Skeletal muscle satellite cell (primary cell): Measurements from ENCODE around the gene WWOX.

Source experiments
- H3K27me3 ChIP-seq: 2 replicates; pipeline ENCODE4 v1.7.0; 2013; ENCODE audit warnings: low read length; ENCODE audit not compliant: control insufficient read depth, insufficient read depth
- H3K36me3 ChIP-seq: 2 replicates; pipeline ENCODE4 v1.7.0; 2013; ENCODE audit warnings: mild to moderate bottlenecking, control low read depth, low read length; ENCODE audit not compliant: insufficient read depth
- H3K4me1 ChIP-seq: 2 replicates; pipeline ENCODE4 v1.7.0; 2013; ENCODE audit warnings: low read length; ENCODE audit not compliant: control insufficient read depth, insufficient read depth
- H3K4me2 ChIP-seq: 2 replicates; pipeline ENCODE4 v1.7.0; 2013; ENCODE audit warnings: mild to moderate bottlenecking, low read length
- H3K4me3 ChIP-seq: 2 replicates; pipeline ENCODE4 v1.7.0; 2013; ENCODE audit warnings: low read length
- H3K9ac ChIP-seq: 2 replicates; pipeline ENCODE4 v1.7.0; 2013; ENCODE audit warnings: mild to moderate bottlenecking, low read depth, low read length, moderate library complexity
- H3K9me3 ChIP-seq: replicated peaks from 2 replicates; pipeline ENCODE4 v1.7.0; 2013; ENCODE audit warnings: mild to moderate bottlenecking, control low read depth, low read length

Gene WWOX

DNA sequence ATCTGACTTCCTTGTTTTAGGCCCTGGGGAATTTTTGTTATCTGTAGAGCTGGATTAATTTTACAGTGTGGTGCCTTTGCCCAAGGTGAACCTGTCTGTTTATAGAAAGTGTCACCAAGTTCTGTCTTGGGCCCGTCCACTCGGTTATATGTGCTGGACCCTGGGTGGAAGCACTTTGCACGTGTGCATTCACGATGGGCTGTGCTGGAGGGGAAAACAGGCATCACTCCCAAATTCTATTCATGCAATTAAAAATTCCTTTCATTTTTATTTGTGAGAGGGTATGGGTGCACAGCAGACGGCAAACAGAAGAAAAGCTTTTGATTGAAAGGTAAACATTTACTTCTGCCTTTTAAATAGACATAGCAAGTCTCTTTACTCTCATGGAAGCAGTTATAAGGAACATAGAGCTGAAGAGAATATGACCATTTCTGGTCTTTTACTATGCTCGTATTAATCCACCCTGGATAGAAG is 101.2 kb downstream of the WWOX start:
- H3K4me2 ChIP-seq: no peak overlapping the region
- no peaks in the 10 kb centered on the region for H3K4me1 ChIP-seq
- H3K9ac ChIP-seq: no peak overlapping the region
- no peak overlapping the region for H3K4me3 ChIP-seq
- no peaks in the 10 kb centered on the region for H3K36me3 ChIP-seq
- H3K9me3 ChIP-seq: no peaks in the 10 kb centered on the region
- H3K27me3 ChIP-seq: no peaks in the 10 kb centered on the region

DNA sequence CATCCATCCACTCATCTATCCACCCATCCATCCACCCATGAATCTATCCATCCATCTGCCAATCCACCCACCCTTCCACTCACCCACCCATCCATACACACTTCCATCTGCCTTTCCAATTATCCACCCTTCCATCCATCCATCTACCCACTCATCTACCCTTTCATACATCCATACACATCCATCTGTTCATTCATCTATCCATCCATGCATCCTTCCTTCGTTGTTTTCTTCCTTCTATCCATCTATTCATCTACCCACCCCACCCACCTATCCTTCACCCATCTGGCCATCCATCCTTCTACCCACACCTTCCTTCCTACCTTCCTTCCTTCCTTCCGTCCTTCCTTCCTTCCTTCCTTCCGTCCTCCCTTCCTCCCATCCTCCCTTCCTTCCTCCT is 106.1 kb downstream of the WWOX start:
- no peak overlapping the region for H3K9ac ChIP-seq
- no peaks in the 10 kb centered on the region for H3K27me3 ChIP-seq
- no peaks in the 10 kb centered on the region for H3K9me3 ChIP-seq

DNA sequence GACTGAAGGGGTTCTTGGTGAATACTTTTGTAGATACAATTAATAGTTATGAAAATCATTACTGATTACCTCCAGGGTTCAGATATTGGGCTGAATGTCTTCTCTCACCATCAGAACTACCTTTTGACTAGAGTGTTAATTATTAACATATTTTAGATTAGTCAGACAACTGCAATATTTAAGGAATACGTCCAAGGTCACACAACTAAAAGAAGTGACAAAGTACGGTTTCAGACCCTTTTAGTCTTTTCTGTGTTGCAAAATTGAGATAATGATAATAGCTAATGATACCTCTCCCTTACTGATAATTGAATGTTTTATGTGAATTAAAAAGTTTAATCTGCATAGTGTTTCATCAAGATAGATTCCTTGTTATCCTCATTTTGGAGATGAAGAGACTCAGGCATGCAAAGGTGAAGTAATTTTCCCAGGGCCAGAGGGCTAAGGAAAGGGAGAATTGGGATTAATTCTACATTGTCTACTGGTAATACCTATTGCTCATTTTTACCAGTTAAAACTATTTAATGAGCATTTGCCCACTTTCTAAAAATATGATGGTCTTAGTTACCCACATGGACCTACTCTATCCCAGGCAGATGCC is 107.3 kb downstream of the WWOX start:
- H3K9me3 ChIP-seq: no peaks in the 10 kb centered on the region
- H3K4me2 ChIP-seq: no peak overlapping the region
- no peak overlapping the region for H3K9ac ChIP-seq
- H3K36me3 ChIP-seq: no peaks in the 10 kb centered on the region
- no peaks in the 10 kb centered on the region for H3K27me3 ChIP-seq
- no peaks in the 10 kb centered on the region for H3K4me1 ChIP-seq
- H3K4me3 ChIP-seq: no peak overlapping the region

More for the DNA sequence above, 106.1 kb downstream of the WWOX start:
- Histone ChIP-seq H3K4me1 (no peaks in the 10 kb centered on the region), H3K36me3 (no peaks in the 10 kb centered on the region), H3K4me2 (no peak overlapping the region), H3K4me3 (no peak overlapping the region)

DNA sequence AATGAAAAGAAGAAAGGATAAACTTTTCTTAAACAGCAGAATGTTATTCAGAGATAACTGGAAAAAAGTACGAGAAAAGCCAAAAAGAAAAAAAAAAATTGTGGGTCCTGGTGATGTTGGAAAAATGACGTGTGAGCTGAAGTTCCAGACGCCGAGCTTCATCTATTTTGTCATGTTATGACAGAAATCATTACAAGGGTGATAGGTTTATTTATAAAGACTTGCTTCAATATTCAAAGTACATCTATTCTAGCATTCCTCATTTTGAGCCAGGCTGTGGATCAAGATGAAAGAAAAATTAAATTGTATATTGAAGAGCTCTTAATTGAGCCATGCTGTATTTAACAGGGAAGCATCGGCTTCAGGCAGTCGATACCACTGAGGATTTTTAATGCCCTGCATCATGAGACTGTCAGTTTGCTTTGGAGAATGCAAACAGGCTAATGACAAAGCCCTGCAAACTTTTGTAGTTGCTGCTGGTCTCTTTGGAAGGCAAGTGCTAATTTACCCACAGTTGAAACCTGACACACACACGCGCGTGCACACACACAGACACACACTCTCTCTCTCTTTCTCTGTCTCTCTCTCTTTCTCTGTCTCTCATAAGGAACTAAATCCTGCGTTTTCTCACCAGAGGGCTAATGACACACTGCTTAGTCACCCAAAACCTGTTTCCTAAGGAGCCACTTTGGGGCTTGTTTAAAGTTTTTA is 110.7 kb downstream of the WWOX start:
- Histone ChIP-seq H3K4me3 (no peak overlapping the region), H3K4me2 (no peak overlapping the region), H3K36me3 (no peaks in the 10 kb centered on the region), H3K9ac (no peak overlapping the region), H3K9me3 (no peaks in the 10 kb centered on the region), H3K4me1 (no peaks in the 10 kb centered on the region), H3K27me3 (no peaks in the 10 kb centered on the region)

DNA sequence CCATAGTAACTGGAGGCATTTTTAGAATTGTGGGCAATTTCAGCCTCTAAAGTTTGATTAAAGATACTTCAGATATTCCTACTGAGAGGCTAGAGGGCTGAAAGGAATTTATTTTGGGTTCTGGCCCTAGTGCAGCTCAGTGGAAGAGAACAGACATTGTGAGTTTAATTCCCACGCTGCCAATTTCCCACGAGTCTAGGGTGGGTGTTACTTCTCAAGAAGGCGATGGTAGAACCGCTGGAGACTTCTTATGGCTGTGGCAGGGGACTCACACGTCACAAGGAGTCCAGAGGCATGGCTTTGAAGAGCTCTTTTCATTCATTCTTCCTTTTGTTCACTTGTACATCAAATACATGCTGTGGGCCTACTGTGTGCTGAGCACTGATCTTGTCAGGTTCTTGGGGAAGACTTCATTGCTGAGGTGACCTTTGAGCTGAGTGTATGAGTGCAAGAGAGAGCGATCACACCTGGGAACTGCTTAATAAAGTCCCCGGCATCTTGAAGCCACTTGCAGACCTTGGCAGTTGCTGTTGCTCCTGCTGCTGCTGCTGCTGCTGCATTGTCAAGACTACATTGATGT is 111.7 kb downstream of the WWOX start:
- Histone ChIP-seq H3K4me1 (no peaks in the 10 kb centered on the region), H3K9me3 (no peaks in the 10 kb centered on the region), H3K27me3 (no peaks in the 10 kb centered on the region), H3K36me3 (no peaks in the 10 kb centered on the region), H3K4me3 (no peak overlapping the region), H3K9ac (no peak overlapping the region), H3K4me2 (no peak overlapping the region)

DNA sequence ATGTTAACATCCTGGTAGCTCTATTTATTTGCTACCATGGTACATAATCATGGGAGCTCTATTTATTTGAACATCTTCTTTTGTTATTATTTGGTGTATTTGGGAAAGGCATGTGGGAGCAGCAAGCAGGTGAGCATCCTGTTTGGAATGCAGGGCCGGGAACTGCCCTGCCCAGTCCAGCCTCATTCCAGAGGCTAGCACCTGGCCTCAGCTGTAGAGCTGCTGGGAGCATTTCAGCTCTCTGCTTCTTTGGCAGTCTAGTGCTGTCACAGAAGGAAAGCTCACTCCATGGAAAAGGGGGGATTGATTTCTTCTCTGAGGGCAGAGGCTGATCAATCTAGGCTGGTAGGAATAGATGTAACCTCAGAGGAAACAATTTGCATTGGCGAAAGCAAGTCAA is 112.5 kb downstream of the WWOX start:
- Histone ChIP-seq H3K27me3 (no peaks in the 10 kb centered on the region), H3K4me3 (no peak overlapping the region), H3K4me1 (no peaks in the 10 kb centered on the region), H3K9me3 (no peaks in the 10 kb centered on the region), H3K9ac (no peak overlapping the region), H3K36me3 (no peaks in the 10 kb centered on the region), H3K4me2 (no peak overlapping the region)

DNA sequence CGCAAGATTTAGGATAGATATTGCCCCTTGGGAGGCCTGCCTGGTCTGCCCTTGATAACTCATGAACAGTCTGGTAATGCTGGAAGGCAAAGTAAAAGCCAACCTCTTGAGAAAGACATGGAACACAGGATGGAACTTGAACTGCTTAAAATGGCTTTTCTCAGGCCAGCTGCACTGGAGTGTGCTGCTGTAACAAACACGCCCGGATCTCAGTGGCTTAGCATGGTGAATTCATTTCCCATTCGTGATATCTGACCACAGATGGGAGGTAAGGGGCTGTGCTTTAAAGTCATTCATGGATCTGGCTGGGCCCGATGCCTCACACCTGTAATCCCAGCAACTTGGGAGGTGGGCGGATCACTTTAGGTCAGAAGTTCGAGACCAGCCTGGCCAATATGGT is 113.2 kb downstream of the WWOX start:
- Histone ChIP-seq H3K36me3 (no peaks in the 10 kb centered on the region), H3K4me3 (no peak overlapping the region), H3K9ac (no peak overlapping the region), H3K27me3 (no peaks in the 10 kb centered on the region), H3K4me2 (no peak overlapping the region), H3K4me1 (no peaks in the 10 kb centered on the region), H3K9me3 (no peaks in the 10 kb centered on the region)

DNA sequence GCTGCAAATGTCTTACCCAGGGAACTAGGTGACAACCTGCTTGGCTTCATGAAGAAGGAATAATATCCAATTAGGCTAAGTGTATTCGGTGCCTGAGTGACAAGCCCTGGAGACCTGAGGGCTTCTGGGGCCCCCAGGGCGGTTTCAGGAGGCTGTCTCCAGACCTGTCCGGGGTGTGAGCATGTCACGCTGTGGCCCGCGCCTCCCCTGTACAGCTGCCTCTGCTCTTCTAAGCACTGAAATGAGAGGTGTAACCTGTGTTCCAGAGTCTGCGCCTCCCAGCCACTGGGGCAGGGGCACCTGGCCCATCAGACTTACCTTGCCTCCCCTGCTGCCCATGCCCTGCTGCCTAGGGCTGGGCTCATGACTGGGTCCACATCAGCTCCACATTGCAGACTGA is 114.3 kb downstream of the WWOX start:
- H3K9ac ChIP-seq: no peak overlapping the region
- H3K4me3 ChIP-seq: no peak overlapping the region
- H3K27me3 ChIP-seq: no peaks in the 10 kb centered on the region
- H3K36me3 ChIP-seq: no peaks in the 10 kb centered on the region
- no peaks in the 10 kb centered on the region for H3K9me3 ChIP-seq
- H3K4me2 ChIP-seq: no peak overlapping the region
- no peaks in the 10 kb centered on the region for H3K4me1 ChIP-seq

DNA sequence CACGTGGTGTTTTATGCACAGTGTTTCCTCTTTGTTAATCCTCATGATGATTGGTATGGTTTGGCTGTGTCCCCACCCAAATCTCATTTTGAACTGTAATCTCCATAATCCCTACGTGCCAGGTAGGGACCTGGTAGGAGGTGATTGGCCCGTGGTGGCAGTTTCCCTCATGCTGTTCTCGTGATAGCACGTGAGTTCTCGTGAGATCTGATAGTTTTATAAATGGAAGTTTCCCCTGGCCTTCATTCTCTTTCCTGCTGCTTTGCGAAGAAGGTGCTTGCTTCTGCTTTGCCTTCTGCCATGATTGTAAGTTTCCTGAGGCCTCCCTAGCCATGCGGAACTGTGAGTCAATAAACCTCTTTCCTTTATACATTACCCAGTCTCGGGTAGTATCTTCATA is 115.8 kb downstream of the WWOX start:
- Histone ChIP-seq H3K36me3 (no peaks in the 10 kb centered on the region), H3K4me2 (no peak overlapping the region), H3K4me1 (no peaks in the 10 kb centered on the region), H3K4me3 (no peak overlapping the region), H3K9me3 (no peaks in the 10 kb centered on the region), H3K27me3 (no peaks in the 10 kb centered on the region), H3K9ac (no peak overlapping the region)

DNA sequence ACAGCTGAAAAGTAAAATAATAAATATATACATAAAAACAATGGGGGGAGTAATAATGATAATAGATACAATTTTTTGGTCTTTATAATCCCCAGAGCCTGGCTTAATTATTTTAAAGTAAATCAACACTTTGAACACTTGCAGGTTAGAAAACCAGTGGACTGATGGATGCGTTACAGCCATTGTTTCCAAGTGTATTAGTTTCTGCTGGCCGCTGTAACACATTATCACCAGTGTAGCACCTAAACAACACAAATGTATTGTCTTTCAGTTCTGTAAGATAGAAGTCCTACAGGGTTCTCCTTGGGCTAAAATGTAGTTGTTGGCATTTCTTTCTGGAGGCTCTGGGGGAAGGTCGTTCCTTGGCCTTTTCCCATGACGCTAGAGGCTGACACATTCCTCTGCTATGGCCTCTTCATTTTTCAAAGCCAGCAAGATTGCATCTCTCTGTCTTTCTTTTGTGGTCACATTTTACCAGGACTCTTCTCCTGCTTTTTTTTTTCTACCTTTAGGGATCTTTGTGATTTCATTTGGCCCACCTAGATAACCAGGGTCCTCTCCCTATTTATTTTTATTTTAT is 116.8 kb downstream of the WWOX start:
- H3K9me3 ChIP-seq: no peaks in the 10 kb centered on the region
- H3K4me2 ChIP-seq: no peak overlapping the region
- H3K4me1 ChIP-seq: no peaks in the 10 kb centered on the region
- no peak overlapping the region for H3K4me3 ChIP-seq
- H3K36me3 ChIP-seq: no peaks in the 10 kb centered on the region
- H3K9ac ChIP-seq: no peak overlapping the region
- no peaks in the 10 kb centered on the region for H3K27me3 ChIP-seq

DNA sequence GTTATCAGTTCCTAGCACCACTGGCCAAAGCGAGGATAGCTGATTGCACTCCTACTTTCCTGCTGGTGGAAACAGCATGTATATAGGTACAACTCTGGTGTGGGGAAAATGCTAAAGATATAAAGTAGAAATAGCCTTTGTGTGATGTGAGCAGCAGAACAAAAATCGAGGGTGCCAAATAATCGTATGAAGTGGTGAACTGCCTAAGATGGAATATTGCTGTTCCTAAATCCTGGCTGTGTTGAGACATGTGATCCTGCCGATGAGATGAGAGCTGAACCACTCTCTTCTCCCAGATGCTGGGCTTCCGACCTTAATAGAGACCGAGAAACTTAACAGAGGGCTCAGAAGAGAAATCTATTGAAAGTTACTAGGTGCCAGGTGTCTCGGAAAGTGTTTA is 117.8 kb downstream of the WWOX start:
- Histone ChIP-seq H3K4me2 (no peak overlapping the region), H3K9me3 (no peaks in the 10 kb centered on the region), H3K4me3 (no peak overlapping the region), H3K4me1 (no peaks in the 10 kb centered on the region), H3K27me3 (no peaks in the 10 kb centered on the region), H3K36me3 (no peaks in the 10 kb centered on the region), H3K9ac (no peak overlapping the region)
